ENCODE data around the gene CYP3A5.
"Not testable (repeated sequence)": the region's sequence is repeated elsewhere in the genome, so short reads cannot be mapped to it uniquely, and the experiment has no call there.

The CYP3A5 gene

GRCh38 chr7:99679400-99680191, at the start of gene CYP3A5:
CYP3A5 (minus strand) TSS chr7:99679996; CDS start chr7:99679896, 100 bp downstream.
- DNase-seq (ENCODE audit: low read depth): no peak

- no peak for DNase-seq (ENCODE audit: low read depth)
These were observed 48.8 kb upstream of the CYP3A5 start for GRCh38 chr7:99728615-99729014.

GRCh38 chr7:99723201-99723600, 43.4 kb upstream of the CYP3A5 start:
- not testable (repeated sequence) for DNase-seq (ENCODE audit: low read depth)

GRCh38 chr7:99720800-99721595, 41.2 kb upstream of the CYP3A5 start:
- DNase-seq (ENCODE audit: low read depth): no peak

- no peak for DNase-seq (ENCODE audit: low read depth)
These were observed 40.4 kb upstream of the CYP3A5 start for GRCh38 chr7:99719996-99720769.

GRCh38 chr7:99713995-99714570, 34.3 kb upstream of the CYP3A5 start:
- DNase-seq (ENCODE audit: low read depth): no peak

- DNase-seq (ENCODE audit: low read depth): no peak
These were observed 30.2 kb upstream of the CYP3A5 start for GRCh38 chr7:99709838-99710578.

- DNase-seq (ENCODE audit: low read depth): no peak
These were observed 29.5 kb upstream of the CYP3A5 start for GRCh38 chr7:99709260-99709659.

GRCh38 chr7:99707096-99707495, 27.3 kb upstream of the CYP3A5 start:
- DNase-seq (ENCODE audit: low read depth): no peak

- no peak for DNase-seq (ENCODE audit: low read depth)
These were observed 20.1 kb upstream of the CYP3A5 start for GRCh38 chr7:99699946-99700345.

- not testable (repeated sequence) for DNase-seq (ENCODE audit: low read depth)
These were observed 19.3 kb upstream of the CYP3A5 start for GRCh38 chr7:99698867-99699730.

GRCh38 chr7:99694912-99695304, 15.1 kb upstream of the CYP3A5 start:
- DNase-seq (ENCODE audit: low read depth): no peak

- DNase-seq (ENCODE audit: low read depth): no peak
These were observed 14.6 kb upstream of the CYP3A5 start for GRCh38 chr7:99694201-99694911.

GRCh38 chr7:99693427-99694200, 13.8 kb upstream of the CYP3A5 start:
- DNase-seq (ENCODE audit: low read depth): no peak

- DNase-seq (ENCODE audit: low read depth): no peak
These were observed 13.3 kb upstream of the CYP3A5 start for GRCh38 chr7:99693100-99693426.

- DNase-seq (ENCODE audit: low read depth): not testable (repeated sequence)
These were observed 12.8 kb upstream of the CYP3A5 start for GRCh38 chr7:99692563-99692962.

- DNase-seq (ENCODE audit: low read depth): not testable (repeated sequence)
These were observed 11.9 kb upstream of the CYP3A5 start for GRCh38 chr7:99691658-99692057.

GRCh38 chr7:99690918-99691317, 11.1 kb upstream of the CYP3A5 start:
- DNase-seq (ENCODE audit: low read depth): not testable (repeated sequence)

All from stimulated activated CD8-positive, alpha-beta memory T cell treated with anti-CD3 and anti-CD28 coated beads, Interleukin-12 subunit alpha, Interleukin-12 subunit beta, amount 100 ng/mL, for 4 hours (primary cell).